ENCODE data around the gene POLR3K. TPM values are rescaled to one million over a fixed set of nuclear protein-coding genes. Genes with fewer than 3 reads are reported as not detected.
"Not testable (repeated sequence)": the region's sequence is repeated elsewhere in the genome, so short reads cannot be mapped to it uniquely, and the experiment has no call there.

Gene POLR3K
- total RNA-seq, 1 donor from 2014 or later: 12.7 TPM

GRCh38 chr16:42691-43090 lies 10.7 kb downstream of the POLR3K start:
- DNase-seq (ENCODE audit: low spot score): no peak

GRCh38 chr16:42069-42457 lies 11.3 kb downstream of the POLR3K start:
- no peak for DNase-seq (ENCODE audit: low spot score)

GRCh38 chr16:41439-42068 lies 11.9 kb downstream of the POLR3K start:
- no peak for DNase-seq (ENCODE audit: low spot score)

DNA sequence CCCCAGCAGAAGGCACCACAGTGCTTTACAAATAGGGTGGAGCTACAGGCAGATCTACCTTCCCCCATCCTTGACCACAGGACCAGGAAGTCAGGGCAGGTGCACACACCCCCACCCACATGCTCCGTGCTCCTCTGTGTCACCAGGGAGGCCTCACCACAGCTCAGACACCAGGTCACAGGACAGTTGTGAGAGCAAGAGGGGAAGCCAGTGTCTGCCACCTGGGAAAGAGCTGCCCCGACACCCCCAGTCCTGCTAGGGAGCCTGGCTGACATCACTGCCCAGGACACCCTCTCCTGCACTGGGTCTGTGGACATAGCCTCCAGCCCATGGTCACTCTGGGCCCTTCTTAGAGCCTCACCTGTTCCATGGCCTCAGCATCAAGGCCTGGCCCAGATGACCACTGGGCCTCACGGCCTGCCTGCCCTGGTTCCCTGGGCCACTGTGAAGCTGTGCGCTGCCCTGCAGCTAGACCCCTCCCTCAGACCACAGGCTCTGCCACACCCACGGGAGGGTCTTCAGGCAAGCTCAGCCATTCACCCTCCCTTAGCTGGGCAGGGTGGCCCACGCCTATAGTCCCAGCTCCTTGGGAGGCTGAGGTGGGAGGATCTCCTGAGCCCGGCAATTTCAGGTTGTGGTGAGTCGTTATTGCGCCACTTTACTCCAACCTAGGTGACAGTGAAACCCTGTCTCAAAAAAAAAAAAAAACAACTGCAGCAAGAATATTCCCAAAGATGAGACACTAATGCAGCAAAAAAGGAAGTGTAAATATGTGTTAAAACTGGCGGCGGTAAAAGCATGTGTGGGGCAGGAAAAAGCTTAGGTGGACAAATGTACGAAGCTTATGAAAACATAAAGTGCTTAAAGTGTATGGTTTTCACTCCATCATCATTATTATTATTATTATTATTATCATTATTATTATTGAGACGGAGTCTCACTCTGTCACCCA lies 14.2 kb downstream of the POLR3K start:
- peak; percentile 45 for DNase-seq (ENCODE audit: low spot score)

DNA sequence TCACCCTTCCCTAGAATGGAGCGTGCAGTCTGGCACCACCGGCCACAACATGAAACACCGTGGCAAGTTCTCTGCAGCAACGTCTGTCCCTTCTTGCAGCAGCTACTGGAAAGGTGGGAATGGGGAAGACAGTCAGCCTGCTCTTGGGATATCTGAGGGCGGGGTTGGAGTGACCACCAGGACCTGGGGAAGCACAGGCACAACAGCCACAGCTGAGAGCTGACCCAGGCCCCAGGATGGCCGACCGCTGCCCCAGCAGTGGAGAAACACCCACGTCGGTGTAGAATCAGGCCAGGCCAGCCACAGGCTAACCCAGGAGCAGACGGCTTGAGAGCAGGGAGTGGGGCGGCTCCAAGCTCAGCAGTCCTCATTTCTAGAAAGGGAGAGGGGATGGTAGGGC lies 15.2 kb downstream of the POLR3K start:
- DNase-seq (ENCODE audit: low spot score): not testable (repeated sequence)

- no peak for DNase-seq (ENCODE audit: low spot score)
Measured at GRCh38 chr16:37511-37910, 15.9 kb downstream of the POLR3K start.

GRCh38 chr16:36336-36984 lies 16.9 kb downstream of the POLR3K start:
- DNase-seq (ENCODE audit: low spot score): no peak

- no peak for DNase-seq (ENCODE audit: low spot score)
Measured at GRCh38 chr16:35678-36305, 17.6 kb downstream of the POLR3K start.

DNA sequence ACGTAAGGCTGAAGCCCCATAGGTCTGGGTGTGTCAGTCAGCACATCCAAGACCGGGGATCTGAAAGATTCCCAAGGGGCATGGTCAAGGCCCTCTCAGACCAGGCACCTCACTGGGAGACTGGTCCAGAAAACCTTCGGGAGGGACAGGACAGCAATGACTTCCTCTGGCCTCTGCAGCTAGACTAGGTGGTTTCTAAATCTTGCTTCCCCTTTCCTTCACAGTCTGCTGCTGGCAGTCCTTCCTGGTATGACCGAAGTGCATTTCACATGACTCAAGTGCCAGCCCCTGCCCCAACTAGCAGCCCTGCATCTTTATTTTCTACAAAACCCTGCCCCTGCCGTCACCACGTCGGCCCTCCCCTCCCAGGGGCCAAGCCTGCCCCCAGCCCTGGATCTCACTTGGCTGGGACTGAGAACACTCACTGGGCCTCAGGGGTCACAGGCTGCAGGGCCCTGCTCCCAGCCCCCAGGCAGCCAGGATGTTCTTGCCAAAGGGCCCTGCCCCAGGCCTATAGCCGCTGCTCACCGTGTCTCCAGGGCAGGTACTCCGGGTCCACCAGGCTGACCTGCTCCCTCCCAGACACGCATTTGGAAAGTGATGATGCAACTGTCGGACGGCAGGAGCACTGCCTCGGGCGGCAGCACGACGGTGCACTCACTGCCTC lies 18.3 kb downstream of the POLR3K start:
- DNase-seq (ENCODE audit: low spot score): no peak

DNA sequence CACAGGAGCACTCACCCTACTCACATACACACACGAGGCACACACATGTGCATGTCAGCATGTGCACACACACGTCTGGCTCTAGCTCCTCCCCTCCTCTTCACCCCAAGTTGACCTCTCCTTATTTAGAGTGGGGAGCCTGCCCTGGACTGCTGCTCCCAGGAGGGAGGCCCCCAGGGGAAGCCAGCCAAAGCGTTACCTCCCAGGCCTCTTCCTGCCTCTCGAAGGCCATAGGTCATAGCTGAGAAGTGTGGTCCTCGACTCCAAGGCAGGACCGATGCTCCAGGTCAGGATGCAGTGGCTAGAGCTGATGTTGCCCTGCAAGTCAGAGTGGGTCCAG lies 18.8 kb downstream of the POLR3K start:
- DNase-seq (ENCODE audit: low spot score): no peak

DNA sequence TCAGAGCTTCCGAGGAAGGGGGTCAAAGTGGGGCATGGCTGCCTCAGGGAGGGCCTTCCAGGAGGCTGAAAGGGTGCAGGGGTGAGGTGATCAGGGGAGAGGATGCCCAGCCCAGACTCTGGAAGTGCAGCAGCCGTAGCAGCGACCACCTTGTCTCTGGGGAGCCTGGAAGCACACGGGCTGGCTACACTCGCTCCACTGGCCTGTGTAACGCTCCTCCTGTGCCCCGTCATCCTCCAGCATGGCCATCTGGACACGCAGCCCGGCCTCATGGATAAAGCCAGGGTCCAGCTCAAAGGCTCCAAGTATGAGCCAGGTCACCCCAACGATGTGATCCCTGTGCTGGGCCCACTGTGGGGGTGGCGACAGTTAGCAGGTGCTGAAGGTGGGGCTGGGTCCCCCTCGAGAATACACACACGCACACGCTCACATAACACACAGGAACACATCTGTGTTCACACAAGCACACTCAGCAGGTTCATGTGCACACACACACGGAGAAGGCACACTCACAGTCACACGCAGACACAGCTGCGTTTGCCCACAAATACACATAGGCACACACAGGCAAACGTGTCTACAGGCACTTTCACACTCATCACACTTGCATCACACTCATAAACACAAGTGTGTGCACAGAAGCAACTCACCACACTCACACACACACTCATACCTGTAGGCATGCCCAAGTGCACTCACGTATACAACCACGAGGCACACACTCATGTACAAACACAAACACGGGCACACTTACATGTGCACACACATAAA lies 19.3 kb downstream of the POLR3K start:
- no peak for DNase-seq (ENCODE audit: low spot score)

GRCh38 chr16:33154-33876 lies 20.1 kb downstream of the POLR3K start:
- DNase-seq (ENCODE audit: low spot score): not testable (repeated sequence)

- not testable (repeated sequence) for DNase-seq (ENCODE audit: low spot score)
Measured at GRCh38 chr16:30627-31026, 22.8 kb downstream of the POLR3K start.

DNA sequence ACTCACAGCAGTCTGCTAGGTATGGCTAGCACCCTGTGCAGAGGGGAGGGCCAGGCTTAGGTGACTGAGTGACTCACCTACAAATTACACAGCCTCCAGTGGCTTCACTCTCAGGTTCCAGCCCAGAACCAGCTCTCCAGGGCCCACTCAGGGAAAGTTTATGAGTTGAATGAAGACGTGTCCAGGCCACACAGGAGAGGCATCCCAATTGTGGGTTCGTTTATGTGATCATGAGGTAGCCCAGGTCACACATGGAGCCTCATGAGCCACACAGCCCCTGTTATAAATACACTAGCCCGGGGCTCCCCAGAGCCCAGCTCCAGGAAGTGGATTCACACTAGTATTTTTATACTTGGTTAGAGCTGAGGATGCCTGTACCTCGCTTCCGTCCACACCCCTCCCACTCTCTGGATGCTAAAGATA lies 27.5 kb downstream of the POLR3K start:
- DNase-seq (ENCODE audit: low spot score): not testable (repeated sequence)

DNA sequence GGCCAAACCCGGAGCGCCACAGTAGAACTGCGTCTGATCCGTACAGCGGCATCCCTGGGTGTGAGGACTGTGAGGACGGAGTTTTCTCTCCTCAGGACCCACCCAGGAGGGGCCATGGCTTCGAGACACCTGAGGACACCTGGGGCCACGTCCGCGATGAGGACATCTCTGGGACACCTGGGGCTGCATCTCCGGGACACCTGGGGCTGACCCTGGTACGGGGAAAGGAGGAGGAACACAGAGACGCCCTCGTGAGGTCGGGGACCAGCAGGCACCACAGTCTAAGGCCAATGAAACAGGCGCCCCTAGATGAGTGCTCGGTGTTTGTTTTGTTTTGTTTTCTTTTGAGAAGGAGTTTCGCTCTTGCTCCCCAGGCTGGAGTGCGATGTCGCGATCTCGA lies 29.3 kb downstream of the POLR3K start:
- DNase-seq (ENCODE audit: low spot score): not testable (repeated sequence)

DNA sequence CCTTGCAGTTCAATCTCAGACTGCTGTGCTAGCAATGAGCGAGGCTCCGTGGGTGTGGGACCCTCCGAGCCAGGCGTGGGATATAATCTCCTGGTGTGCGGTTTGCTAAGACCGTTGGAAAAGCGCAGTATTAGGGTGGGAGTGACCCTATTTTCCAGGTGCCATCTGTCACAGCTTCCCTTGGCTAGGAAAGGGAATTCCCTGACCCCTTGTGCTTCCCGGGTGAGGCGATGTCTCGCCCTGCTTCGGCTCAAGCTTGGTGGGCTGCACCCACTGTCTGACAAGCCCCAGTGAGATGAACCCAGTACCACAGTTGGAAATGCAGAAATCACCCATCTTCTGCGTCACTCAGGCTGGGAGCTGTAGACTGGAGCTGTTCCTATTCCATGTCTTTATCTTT lies 32.5 kb downstream of the POLR3K start:
- not testable (repeated sequence) for DNase-seq (ENCODE audit: low spot score)

DNA sequence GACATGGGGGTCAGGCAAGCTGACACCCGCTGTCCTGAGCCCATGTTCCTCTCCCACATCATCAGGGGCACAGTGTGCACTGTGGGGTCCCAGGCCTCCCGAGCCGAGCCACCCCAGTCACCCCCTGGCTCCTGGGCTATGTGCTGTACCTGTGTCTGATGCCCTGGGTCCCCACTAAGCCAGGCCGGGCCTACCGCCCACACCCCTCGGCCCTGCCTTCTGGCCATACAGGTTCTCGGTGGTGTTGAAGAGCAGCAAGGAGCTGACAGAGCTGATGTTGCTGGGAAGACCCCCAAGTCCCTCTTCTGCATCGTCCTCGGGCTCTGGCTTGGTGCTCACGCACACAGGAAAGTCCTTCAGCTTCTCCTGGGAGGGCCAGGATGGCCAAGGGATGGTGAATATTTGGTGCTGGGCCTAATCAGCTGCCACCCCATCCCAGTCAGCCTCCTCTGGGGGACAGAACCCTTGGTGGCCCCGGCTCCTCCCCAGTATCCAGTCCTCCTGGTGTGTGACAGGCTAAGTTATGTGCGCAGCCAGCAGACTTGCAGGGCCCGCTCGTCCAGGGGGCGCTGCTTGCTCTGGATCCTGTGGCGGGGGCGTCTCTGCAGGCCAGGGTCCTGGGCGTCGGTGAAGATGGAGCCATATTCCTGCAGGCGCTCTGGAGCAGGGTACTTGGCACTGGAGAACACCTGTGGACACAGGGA lies 36.2 kb downstream of the POLR3K start:
- not testable (repeated sequence) for DNase-seq (ENCODE audit: low spot score)

DNA sequence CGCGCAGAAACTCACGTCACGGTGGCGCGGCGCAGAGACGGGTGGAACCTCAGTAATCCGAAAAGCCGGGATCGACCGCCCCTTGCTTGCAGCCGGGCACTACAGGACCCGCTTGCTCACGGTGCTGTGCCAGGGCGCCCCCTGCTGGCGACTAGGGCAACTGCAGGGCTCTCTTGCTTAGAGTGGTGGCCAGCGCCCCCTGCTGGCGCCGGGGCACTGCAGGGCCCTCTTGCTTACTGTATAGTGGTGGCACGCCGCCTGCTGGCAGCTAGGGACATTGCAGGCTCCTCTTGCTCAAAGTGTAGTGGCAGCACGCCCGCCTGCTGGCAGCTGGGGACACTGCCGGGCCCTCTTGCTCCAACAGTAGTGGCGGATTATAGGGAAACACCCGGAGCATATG lies 42.6 kb downstream of the POLR3K start:
- DNase-seq (ENCODE audit: low spot score): peak; percentile 98

DNA sequence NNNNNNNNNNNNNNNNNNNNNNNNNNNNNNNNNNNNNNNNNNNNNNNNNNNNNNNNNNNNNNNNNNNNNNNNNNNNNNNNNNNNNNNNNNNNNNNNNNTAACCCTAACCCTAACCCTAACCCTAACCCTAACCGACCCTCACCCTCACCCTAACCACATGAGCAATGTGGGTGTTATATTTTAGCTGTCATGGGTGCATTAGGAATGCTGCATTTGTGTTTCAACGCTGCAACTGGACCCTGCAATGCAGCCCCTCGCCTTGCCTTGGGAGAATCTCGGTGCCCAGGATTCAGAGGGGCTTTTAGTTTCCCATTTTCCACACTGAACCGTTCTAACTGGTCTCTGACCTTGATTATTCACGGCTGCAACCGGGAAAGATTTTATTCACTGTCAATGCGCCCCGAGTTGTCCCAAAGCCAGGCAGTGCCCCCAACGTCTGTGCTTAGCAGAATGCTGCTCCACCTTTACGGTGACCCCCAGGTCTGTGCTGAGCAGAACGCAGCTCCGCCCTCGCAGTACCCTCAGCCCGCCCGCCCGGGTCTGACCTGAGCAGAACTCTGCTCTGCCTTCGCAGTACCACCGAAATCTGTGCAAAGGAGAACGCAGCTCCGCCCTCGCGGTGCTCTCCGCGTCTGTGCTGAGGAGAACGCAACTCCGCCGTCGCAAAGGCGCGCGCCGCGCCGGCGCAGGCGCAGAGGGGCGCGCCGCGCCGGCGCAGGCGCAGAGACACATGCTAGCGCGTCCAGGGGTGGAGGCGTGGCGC lies 43.3 kb downstream of the POLR3K start:
- DNase-seq (ENCODE audit: low spot score): no peak
